GM12891 (cell line): ENCODE measurements around the gene NRIP3.

Experiments
- POLR2A ChIP-seq: IDR thresholded peaks from 2 replicates; pipeline ENCODE4 v1.6.1; 2011; ENCODE audit warnings: low read depth, low read length, control low read depth
- POU2F2 ChIP-seq: IDR thresholded peaks from 2 replicates; pipeline ENCODE4 v1.6.1; 2011; ENCODE audit warnings: low read depth, mild to moderate bottlenecking, control low read depth, low read length, moderate library complexity

- TF ChIP-seq POLR2A = no peak
- TF ChIP-seq POU2F2 = no peak
Observed at GRCh38 chr11:8989453-8989852, 14.3 kb downstream of the NRIP3 start.
